Cardiac septum (tissue), 1 donor: ENCODE measurements around the gene PTF1A. TPM values are rescaled to one million over a fixed set of nuclear protein-coding genes. Genes with fewer than 3 reads are reported as not detected.
"Not testable (repeated sequence)": the region's sequence is repeated elsewhere in the genome, so short reads cannot be mapped to it uniquely, and the experiment has no call there.

Experiments used
- DNase-seq: peaks from one replicate; pipeline ENCODE4 v3.0.0-alpha.2; 2020; ENCODE audit warnings: low spot score
- intact Hi-C: fragments of 100-400 bp; cut with DNase I; formaldehyde crosslinking; loops from one replicate; pipeline ENCODE4 v1.14.0; 2022
- total RNA-seq: library from RNA; stranded (reverse); fragmentation: NEBNext Ultra II Directional; extraction: Animal tissue kit (Norgen Biotek cat#: 25700); gene quantifications from one replicate; pipeline ENCODE4 v1.2.1, GENCODE V29; 2021
- donor health status: DM: no; HTN: no; CAD: no.

The PTF1A gene
- total RNA-seq, 1 donor from 2014 or later = not detected

- intact Hi-C loops = no loop called here
- no peak for DNase-seq
These were observed 9.0 kb downstream of the PTF1A start for GRCh38 chr10:23200997-23201652.

- intact Hi-C loops = no loop called here
- no peak for DNase-seq
These were observed 9.7 kb downstream of the PTF1A start for GRCh38 chr10:23201837-23202236.

GRCh38 chr10:23202779-23203178 is 10.7 kb downstream of the PTF1A start:
- DNase-seq = no peak
- intact Hi-C loops = no loop called here

DNA sequence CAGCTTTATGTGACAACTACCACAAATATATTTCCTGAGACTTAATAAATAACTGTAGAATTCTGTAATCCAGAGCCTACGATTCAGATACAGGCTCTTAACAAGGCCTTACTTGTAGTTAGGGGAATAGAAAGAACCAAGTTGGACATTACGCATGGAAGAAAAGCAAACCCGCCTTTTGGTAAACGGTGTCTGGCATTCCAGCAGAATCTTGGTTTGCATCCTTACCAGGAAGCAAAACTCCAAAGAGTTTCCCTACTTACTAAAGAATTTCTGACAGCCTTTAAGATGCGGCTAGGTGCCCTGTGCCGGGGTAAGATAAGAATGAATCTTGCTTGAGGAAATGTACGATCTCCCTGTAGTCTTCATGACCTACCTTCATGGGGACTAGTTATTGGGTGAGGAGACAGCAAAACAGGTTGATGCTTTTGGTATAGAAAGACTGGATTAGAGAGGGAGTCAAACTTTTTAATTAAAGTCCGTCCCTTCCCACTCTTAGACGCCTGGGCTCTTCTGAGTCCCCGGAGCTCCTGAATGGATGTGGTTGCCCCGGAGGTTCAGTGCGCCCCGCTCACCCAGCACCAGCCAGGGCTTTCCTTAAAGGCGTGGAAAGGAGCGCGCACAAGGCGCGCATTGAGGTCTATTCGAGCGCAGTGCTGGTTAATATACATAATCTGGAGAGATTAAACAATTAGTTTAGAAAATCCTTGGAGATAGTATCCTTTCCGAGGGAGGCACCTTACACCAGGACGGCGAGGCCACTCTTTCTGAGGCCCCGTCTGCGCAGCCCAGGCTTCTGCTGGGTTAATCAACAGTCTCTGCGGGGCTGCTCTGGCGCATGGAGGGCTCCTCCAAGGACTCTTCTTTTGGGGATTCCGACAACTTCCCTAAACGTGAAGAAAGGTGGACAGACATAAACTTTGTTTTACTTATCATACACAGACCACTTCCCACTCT is 11.5 kb downstream of the PTF1A start:
- DNase-seq = no peak
- intact Hi-C loops = no loop called here

GRCh38 chr10:23204773-23205172 is 12.7 kb downstream of the PTF1A start:
- no peak for DNase-seq
- intact Hi-C loops = no loop called here

- DNase-seq = no peak
- intact Hi-C loops = no loop called here
These were observed 14.0 kb downstream of the PTF1A start for GRCh38 chr10:23205972-23206642.

DNA sequence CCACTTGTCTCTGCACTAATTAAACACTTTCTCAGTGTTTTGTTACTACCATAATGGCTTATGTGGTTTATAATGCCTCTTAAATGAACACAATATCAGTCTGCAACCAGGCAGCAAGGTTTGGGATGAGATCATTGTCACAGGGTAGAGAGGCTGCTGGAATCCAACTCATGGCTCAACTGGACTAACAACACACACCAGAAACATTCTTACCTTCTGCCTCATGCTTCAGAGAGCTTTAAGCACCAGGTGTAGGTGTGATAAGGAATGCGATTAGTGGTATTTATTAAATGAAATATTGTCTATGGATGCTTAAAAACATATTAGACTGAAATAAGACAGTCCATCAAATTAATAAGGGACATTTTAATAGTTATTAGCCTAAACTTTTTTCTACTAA is 25.4 kb downstream of the PTF1A start:
- no peak for DNase-seq
- intact Hi-C loops = no loop called here

DNA sequence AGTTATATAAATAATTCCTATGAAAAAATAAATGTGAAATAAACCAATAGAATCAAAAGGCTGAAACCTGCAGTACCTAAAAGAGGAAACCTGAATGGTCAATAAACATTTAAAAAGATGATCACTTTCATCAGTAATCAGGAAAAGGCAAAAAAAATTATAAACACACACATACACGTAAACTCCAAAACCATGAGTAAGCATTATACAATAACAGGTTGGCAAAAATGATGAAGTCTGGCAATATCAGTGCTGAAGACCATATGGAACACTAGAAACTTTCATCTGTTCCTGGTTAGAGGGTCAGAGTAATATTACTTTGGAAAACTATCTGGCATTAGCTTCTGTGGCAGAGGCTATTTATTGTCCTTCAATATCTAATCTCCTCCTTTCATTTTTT is 38.5 kb downstream of the PTF1A start:
- intact Hi-C loops = no loop called here

DNA sequence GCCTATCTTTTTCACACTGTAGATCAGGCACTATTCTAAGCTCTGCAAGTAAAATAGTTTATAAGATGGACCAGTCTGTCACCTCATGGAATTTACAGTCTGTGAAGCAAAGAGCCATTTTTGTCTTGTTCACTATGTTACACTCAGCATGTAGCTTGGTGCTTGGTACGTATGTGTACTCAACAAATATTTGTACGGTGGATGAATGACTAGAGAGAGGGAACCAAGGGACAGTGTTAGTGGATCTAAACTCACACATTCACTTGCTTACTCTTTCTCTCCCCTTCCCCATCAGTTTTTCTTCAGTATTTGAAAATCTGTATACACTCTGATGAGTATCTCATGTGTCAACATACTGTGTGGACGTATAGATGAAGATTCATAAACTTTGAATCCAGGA is 45.9 kb downstream of the PTF1A start:
- no peak for DNase-seq
- intact Hi-C loops = no loop called here

More for the DNA sequence above, 38.5 kb downstream of the PTF1A start:
- DNase-seq = no peak

DNA sequence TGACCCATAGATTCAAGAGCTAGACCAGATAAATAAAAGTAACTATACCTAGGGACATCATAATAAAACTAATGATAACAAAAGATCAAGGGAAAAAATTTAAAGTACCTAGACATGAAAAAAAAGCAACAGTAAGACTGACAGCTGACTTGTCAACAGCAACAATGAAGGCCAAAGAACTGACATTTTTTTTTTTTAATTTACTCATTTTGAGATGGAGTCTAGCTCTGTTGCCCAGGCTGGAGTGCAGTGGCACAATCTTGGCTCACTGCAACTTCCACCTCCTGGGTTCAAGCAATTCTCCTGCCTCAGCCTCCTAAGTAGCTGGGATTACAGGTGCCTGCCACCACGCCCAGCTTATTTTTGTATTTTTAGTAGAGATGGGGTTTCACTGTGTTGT is 49.7 kb downstream of the PTF1A start:
- DNase-seq, intact Hi-C loops: not testable (repeated sequence)

Other genes starting within 250 kb of the PTF1A start
- 132 TPM for gene MSRB2, start 96.7 kb upstream of the PTF1A start, total RNA-seq
- gene C10orf67, start 152.5 kb downstream of the PTF1A start, total RNA-seq = 0.35 TPM
- gene OTUD1, start 246.8 kb downstream of the PTF1A start, total RNA-seq = 38.2 TPM